Activated T-cell treated with anti-CD3 and anti-CD28 coated beads, Interleukin-2, amount 50 U/mL, for 1 hour (primary cell): Measurements from ENCODE around the gene NUBPL.
"Not testable (repeated sequence)": the region's sequence is repeated elsewhere in the genome, so short reads cannot be mapped to it uniquely, and the experiment has no call there.

ENCODE experiments used
- DNase-seq: peaks from one replicate; pipeline ENCODE4 v3.0.0-alpha.2; 2020

Gene NUBPL

GRCh38 chr14:31578792-31579501, 17.7 kb downstream of the NUBPL start:
- no peak for DNase-seq

- no peak for DNase-seq
Observed at GRCh38 chr14:31580234-31580633, 19.0 kb downstream of the NUBPL start.

- DNase-seq: no peak
Observed at GRCh38 chr14:31582286-31582691, 21.1 kb downstream of the NUBPL start.

- DNase-seq: no peak
Observed at GRCh38 chr14:31582836-31583452, 21.7 kb downstream of the NUBPL start.

- no peak for DNase-seq
Observed at GRCh38 chr14:31590206-31590605, 29.0 kb downstream of the NUBPL start.

GRCh38 chr14:31592122-31592521, 30.9 kb downstream of the NUBPL start:
- DNase-seq: no peak

- DNase-seq: no peak
Observed at GRCh38 chr14:31592631-31593030, 31.4 kb downstream of the NUBPL start.

GRCh38 chr14:31596342-31597095, 35.3 kb downstream of the NUBPL start:
- DNase-seq: no peak

GRCh38 chr14:31605702-31606101, 44.5 kb downstream of the NUBPL start:
- DNase-seq: no peak

GRCh38 chr14:31611778-31612433, 50.7 kb downstream of the NUBPL start:
- no peak for DNase-seq

- no peak for DNase-seq
Observed at GRCh38 chr14:31613188-31613587, 52.0 kb downstream of the NUBPL start.

- not testable (repeated sequence) for DNase-seq
Observed at GRCh38 chr14:31618884-31619283, 57.7 kb downstream of the NUBPL start.

GRCh38 chr14:31619440-31619839, 58.2 kb downstream of the NUBPL start:
- DNase-seq: no peak

- not testable (repeated sequence) for DNase-seq
Observed at GRCh38 chr14:31620898-31621297, 59.7 kb downstream of the NUBPL start.

GRCh38 chr14:31622060-31622459, 60.9 kb downstream of the NUBPL start:
- DNase-seq: no peak

- not testable (repeated sequence) for DNase-seq
Observed at GRCh38 chr14:31652900-31653299, 91.7 kb downstream of the NUBPL start.

GRCh38 chr14:31657917-31658316, 96.7 kb downstream of the NUBPL start:
- no peak for DNase-seq

GRCh38 chr14:31659278-31659677, 98.1 kb downstream of the NUBPL start:
- DNase-seq: no peak

- no peak for DNase-seq
Observed at GRCh38 chr14:31660191-31660590, 99.0 kb downstream of the NUBPL start.

GRCh38 chr14:31660728-31661127, 99.5 kb downstream of the NUBPL start:
- no peak for DNase-seq

GRCh38 chr14:31668348-31668747, 107.1 kb downstream of the NUBPL start:
- no peak for DNase-seq

GRCh38 chr14:31672709-31673108, 111.5 kb downstream of the NUBPL start:
- DNase-seq: no peak

GRCh38 chr14:31677052-31677451, 115.8 kb downstream of the NUBPL start:
- DNase-seq: no peak
